Activated CD4-positive, CD25-positive, alpha-beta regulatory T cell treated with anti-CD3 and anti-CD28 coated beads, Interleukin-2, amount 50 U/mL, for 24 hours (primary cell): ENCODE results near the gene RFC3.

ENCODE experiments used
- ATAC-seq, 2 donors: fragments of 150-1000 bp; cut with Tn5 transposase; one replicate each; pipeline ENCODE4 v1.10.0; 2021; ENCODE audit warnings: mild to moderate bottlenecking in 1 of 2, moderate library complexity in 1 of 2

The RFC3 gene

DNA sequence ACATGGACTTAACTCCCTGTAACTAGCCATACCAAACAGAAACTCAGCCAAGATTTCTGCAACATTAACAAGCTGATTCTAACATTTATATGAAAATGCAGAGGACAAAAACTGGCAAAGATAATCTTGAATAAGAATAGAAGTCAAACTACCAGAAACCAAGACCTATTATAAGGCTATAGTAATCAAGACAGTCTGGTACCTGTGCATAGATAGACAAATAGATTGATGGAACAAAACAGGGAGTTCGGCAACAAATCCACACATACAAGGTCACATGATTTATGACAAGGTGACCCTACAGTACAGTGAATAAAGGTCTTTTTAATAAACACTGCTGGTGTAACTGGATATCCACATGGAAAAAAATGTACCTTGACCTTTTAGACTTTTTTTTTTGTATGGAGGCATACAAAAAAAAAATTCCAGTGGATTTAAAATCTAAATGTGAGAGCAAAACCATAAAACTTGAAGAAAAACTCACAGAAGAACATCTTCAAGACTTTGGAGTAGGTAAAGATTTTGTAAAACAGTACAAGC is 2.9 kb upstream of the RFC3 start:
- ATAC-seq, result no peak

DNA sequence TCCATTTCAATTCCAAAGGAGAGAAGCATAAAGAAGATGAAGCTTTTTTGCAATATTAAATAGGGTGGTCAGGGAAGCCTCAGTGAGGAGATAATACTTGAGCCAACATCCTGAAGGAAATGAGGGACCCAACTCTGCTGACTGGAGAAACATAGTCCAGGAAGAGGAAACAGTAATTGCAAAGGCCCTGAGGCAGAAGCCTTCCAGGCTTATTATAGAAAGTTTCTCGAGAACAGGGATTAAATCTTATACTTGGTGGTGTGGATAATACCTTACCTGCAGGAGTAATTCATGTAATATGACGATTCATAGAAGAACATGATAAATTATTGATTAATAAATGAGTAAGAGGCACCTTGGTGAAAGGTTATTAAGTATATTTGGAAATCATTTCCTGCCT is 1.0 kb upstream of the RFC3 start:
- no peak for ATAC-seq

DNA sequence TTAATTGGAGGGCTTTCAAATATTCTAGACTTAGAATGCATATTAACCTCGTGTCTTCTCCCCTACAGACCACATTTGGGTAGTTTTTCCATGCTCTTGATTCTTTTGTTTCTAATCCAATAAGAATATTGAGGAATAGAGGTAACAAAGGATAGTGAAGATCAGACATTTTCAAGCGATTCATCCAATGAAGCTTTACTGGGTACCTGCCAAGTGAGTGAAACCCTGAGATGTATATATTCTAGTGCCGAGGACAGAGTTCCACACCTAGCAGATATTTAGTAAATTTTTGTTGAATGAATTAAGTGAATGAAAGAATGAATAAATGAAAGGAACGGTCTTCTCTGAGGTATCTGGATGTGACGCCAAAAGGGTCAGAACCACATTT is 442 bp upstream of the RFC3 start:
- peak in 1 of 2 donors; percentile 6 for ATAC-seq

DNA sequence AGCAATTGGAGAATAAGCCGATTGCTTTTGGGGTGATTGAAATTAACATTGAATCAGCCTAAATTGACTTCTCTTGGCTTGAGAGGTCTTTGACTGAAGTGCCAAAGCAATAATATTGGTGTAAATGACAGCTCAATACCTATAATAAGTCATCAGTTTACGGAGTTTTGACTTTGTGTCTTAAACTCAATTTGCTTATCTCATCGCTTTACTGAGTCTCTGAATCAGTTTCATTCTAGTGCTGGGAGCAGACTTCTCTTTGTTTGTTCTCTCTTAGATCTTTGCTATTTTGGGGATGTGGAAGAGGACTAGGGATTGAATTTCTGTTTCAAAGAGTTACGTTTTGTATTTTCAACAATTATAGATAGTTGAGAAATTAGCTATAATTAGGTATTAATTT is 7.1 kb downstream of the RFC3 start:
- ATAC-seq, result no peak

DNA sequence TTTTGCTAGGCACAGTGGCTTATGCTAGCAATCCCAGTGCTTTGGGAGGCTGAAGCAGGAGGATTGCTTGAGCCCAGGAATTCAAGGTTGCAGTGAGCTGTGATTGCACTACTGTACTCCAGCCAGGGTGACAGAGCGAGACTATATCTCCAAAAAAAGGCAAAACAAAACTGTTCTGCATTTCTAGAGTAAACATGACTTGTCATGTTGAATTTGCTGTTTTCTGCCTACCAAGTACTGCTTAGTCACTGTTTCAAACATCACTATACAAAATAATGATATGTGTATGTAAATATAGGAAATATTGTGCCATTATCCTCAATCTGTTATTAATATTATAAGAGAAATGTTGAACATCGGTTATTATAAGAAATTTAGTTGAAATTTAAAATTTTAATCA is 9.2 kb downstream of the RFC3 start:
- no peak for ATAC-seq

DNA sequence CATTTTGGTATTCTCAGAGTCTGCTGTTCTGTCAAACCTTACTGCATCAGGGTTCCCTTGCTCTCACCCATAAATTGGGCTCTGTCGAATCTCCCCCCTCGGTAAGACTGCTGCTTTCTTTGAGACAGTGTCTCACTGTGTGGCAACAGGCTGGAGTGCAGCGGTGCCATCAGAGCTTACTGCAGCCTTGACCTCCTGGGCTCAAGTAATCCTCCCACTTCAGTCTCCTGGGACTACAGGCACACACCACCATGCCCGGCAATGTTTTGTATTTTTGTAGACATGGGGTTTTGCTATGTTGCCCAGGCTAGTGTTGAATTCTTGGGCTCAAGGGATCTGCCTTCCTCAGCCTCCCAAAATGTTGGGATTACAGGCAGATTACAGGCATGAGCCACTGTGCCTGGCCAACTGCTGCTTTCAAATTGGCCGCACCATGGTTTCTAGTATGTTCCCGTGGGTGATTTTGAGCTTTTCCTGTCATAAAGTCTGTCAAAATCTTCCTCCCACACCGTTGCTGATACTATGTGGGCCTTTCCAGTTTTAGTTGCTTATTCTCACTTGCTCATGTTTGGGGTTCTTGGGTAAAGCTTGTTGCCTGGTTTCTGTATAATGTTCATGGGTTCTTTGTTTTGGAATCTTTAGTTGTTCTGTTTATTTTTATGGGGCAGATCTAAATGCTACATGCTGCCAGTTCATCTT is 10.6 kb downstream of the RFC3 start:
- no peak for ATAC-seq

DNA sequence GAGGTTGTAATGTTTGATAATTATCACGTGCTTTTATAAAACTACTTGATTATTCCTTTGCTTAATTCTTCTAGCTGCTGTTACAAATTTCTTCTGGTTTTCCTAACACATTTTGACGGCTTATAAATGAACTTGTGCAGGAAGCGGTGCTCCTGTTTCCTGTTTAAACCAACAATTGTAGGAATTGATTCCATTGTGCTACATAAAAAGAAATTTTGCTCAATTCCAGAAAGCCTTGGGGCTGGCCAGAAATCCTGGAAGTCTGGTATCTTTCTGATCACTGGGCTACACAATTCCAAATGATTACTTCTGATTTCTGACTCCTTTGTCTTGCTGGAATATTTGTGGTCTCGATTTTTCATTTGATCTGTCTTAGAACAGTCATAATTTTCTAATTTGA is 14.9 kb downstream of the RFC3 start:
- ATAC-seq, result no peak

DNA sequence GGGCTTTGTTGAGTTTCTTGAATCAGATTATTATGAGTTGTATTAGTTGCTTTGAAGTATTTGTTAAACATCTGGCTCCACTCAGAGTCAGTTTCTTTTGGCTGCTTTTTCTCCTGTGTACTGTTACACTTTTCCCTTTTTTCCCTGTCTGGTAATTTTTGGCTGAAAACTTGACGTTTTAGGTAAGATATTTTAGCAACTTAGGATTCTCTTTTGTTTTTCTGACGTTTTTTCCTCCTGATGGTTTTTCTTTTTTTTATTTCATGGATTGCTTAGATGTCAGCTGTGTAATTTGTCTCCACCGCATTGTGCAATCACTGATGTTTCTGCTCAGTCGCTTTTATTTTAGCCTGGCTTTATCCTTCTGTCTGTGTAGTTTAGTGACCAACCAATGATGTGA is 20.7 kb downstream of the RFC3 start:
- ATAC-seq, result no peak

DNA sequence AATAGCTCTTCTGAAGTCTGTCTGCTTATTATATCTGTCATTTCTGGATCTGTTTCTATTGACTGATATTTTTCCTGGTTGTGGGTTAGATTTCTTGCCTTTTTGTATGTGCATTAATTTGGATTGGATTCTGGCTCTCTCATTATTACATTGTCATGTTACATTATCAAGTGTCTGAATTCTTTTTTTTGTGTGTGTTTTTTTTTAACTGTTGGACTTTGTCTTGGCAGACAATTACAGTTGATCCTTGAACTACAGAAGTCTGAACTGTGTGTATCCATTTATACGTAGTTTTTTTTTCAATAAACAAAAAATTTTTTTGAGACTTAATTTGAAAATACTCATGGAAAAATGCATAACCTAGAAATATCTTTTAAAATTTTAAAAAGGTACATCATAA is 22.5 kb downstream of the RFC3 start:
- ATAC-seq, result no peak

DNA sequence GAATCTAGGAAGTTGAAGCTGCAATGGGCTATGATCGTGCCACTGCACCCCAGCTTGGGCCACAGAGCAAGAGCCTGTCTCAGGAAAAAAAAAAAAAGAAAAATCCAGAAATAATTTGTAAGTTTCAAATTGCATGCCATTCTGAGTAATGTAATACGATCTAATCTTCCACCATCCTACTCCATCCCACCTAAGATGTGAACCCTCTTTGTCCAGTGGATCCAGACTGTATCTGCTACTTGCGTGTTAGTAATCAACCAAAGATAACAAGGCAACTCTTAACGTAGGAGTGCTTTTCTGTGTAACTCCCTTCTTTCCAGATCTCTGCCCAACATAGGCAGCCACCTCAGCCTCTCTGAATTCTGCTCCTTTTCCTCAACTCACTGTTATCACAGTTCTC is 24.3 kb downstream of the RFC3 start:
- no peak for ATAC-seq

DNA sequence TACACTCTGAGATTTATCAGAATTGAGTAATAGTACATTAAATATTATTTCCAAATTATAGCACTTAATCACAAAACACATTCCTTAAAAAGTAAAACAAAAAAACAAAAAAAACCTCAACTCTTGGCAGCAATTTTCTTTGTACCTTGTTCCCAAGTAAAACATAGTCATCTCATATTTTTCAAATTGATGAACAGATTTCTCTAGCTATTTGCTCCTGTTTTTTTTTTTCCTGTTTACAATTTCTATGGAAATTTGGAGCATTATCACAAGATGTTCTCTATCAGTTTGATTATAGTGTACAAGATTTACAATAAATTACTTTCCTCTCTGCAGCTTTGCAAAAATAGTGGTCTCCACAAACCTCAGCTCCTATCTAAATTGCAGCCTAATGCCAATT is 25.0 kb downstream of the RFC3 start:
- ATAC-seq, result no peak

DNA sequence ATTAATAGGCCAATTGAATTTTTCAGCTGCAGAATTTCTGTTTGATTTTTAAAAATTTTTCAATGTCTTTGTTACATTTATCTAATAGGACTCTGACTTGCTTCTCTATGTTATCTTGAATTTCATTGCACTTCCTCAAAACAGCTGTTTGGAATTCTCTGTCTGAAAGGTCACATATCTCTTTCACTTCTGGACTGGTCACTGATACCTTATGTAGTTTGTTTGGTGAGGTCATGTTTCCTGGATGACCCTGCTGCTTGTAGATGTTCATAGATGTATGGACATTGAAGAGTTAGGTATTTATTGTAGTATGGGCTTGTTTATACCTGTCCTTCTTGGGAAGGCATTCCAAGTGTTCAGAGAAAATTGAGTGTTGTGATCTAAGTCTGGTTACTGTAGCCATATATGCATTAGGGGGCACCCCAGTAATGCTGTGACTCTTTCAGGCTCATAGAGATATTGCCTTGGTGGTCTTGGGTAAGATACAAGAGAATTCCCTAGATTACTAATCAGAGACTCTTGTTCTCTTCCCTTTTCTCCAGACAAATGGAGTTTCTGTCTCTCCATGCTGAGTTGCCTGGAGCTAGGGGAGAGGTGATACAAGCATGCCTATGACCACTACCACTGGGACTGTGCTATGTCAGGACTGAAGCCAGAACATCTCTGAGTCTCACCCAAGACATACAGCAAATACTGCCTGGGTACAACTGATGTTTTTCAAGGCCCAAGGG is 27.8 kb downstream of the RFC3 start:
- ATAC-seq, result no peak

DNA sequence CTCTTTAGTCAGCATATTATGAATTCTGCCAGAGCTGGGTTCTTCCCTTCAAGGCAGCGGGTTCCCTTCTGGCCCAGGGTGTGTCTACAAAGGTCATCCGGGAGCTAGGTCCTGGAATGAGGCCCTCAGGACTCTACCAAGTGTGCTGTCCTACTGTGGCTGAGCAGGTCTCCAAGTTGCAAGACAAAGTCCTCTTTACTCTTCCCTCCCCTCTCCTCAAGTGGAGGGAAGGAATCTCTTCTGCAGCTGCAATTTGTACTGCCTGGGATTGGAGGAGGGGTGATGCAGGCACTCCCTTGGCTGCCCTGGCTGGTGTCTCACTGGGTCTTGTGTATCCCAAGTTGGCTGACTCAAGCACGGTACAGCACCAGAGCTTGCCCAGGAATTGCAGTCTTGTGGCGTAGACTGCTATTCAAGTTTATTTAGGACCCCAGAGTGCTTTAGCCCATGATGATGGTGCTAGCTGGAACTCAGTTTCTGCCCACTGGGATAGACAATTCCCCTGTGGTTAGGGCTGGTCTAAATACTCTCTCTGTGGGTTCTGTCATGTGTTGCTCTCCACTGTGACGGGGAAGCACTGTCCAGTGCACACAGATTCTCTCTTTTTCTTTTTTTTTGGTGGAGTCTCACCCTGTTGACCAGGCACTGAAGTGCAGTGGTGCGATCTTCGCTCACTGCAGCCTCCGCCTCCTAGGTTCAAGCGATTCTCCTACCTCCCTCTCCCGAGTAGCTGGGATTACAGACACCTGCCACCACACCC is 28.5 kb downstream of the RFC3 start:
- no peak for ATAC-seq

DNA sequence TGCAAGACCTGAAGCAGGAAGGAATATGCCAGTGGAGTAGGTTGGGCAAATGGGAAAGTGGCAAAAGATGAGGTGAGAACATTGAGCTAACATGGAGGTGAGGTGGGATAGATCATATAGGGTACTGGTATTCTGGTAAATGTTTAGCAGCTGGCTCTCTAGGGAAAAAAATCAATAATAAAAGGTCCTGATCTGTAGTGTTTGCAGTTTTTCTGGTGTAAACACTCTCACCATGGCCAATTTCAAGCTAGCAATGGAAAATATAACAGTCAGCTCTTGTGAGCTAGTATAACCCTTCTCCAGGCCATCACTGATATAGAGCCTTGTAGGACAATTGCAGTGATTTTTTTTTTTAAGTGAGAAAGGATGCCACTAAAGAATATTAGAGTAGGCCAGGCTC is 31.3 kb downstream of the RFC3 start:
- ATAC-seq, result no peak

DNA sequence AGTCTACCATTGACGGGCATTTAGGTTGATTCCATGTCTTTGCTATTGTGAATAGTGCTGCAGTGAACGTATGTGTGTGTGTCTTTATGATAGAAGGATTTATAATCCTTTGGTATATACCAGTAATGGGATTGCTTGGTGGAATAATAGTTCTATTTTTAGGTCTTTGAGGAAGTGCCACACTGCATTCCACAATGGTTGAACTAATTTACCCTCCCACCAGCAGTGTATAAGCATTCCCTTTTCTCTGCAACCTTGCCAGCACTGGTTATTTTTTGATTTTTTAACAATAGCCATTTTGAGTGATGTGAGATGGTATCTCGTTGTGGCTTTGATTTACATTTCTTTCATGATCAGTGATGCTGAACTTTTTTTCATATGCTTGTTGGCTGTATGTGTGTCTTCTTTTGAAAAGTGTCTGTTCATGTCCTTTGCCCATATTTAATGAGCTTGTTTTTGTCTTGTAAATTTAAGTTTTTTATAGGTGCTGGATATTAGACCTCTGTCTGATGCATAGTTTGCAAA is 37.5 kb downstream of the RFC3 start:
- no peak for ATAC-seq

DNA sequence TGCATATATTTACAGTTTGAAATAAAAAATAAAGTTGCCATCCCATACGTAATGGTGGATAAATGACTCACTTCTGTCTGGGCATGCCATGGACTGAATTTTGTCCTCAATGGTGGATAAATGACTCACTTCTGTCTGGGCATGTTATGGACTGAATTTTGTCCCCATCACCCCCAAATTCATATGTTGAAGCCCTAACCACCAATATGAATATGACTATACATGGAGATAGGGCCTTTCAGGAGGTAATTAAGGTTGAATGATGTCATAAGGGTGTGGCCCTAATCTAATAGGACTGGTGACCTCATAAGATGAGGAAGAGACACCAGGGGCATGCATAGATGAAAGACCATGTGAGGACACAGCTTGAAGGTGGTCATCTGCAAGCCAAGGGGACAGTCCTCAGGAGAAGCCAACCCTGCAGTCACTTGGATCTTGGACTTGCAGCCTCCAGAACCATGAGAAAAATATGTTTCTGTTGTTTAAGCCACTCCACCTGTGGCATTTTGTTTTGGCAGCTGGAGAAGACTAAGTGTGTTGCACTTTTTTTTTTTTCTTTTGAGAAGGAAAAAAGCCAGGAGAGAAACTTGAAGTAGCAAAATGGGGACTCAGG is 41.8 kb downstream of the RFC3 start:
- ATAC-seq, result no peak

DNA sequence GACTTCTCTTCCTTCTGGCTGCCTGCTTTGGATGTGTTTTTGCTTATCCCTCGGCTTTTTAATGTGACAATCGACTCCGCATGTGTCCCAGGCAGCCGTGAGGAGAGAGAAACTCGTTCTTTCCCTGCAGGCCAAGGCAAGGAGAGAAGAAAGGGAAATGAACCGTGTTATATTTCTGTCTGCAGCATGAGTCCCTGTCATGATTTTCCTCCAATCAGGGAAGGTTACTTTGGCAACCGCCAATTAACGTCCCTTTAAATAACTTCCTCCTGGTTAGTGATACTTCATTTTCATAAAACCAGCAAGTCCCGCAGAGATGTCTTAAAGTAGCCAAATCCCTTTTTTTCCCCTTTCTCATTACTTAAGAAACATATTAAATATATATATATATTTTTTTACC is 42.6 kb downstream of the RFC3 start:
- no peak for ATAC-seq

DNA sequence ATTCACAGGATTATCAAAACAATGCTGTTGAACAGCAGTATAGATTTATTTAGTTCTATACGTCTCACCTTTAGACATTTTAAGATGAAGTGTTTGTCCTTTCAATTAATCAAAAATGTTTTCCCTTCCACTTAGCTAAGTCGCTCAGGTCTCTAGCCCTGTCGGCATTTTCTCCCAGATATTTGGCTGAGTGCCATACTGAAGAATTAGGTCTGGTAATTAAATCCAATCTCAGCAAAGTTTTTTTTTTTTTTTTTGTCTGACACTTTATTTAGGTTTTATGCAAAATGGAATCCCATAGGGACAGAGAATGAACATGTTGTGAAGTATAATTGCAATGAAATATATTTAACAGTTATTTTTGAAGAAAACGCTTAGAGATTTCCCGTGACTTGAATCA is 44.1 kb downstream of the RFC3 start:
- no peak for ATAC-seq

DNA sequence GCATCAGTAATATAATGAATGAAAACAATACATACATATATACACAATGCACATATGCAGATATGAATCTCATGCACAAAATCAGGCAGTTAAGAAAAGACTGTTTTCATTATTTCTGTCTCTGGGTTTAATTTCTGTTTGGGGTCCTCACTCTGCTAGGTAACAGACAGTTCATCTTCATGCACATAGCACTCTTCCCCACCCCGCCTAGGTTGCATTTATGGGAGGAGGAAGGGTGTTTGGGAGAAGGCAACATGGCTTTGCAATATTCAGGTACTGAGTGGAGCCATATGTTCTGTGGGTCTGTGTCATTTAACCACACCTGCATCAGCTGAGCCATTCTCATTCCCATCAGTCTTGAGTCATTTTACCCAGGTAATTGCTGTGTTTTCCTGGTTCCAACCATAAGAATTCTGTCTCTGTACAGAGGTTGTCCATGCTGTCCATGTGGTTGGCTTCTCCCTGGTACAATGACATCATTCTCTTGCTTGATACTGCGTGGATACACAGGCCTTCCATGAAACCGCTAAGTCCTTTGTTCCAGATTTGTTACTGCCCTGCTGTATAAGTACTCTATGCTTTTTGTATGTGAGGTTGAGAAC is 45.3 kb downstream of the RFC3 start:
- ATAC-seq, result no peak

DNA sequence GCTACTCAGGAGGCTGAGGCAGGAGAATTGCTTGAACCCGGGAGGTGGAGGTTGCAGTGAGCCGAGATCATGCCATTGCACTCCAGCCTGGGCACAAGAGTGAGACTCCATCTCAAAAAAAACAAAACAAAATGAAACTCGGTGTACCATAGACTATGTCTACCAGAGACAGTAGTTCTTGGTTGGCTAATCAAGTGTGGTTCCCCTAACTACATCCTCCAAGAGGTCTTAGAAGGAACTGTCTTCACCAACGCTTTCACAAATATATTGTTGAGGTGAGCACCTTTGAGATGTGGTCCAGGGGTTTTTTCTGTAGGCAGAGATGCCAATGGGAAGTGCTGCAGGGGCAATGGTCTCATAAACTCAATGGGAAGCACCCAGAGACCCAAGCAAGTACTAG is 48.0 kb downstream of the RFC3 start:
- no peak for ATAC-seq

DNA sequence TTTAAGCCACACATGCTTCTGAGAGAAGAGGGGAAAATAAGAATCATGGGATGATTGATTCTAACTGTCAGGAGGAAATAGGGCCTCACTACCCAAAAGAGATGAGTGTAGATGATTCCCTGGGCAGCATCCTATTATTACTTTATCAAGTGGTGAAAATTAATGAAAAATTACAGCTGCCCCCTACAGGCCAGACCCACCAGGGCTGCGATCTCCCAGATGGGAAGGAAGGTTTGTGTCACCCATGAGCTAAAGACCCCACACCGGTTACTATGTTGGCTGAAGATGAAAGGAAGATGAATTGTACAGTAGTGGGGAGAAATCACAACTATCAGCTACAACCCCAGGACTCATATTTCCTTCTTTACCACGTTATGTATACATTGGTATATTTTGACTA is 49.5 kb downstream of the RFC3 start:
- ATAC-seq, result no peak

DNA sequence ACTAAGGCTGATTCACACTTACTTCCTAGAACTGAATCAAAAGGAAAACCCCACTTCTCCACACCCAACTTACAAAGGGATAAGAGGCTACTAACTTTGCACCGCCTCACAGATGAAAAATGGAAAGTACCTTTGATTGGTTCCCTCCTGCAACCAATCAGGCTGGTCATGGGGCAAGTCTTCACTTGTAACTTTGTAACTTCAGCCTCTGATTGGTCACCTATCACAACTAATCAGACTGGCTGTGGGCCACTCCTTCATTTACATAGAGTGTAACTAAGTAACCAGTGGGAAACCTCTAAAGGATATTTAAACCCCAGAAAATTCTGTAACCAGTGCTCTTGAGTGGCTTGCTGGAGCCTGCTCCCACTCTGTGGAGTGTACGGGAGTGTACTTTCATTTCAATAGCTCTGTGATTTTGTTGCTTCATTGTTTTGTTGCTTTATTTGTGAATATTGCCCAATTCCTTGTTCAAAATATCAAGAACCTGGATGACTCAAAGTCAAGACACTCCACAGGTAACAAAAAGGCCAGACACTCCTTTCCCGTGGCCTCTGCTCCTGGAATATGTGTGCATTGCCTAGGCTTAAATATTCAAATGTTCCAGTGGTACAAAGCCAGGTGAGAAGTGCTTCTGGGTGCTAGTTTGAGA is 50.5 kb downstream of the RFC3 start:
- ATAC-seq, result no peak
